Omental fat pad (tissue), 4 donors: ENCODE measurements around the gene LLPH. TPM values are rescaled to one million over a fixed set of nuclear protein-coding genes. Genes with fewer than 3 reads are reported as not detected.

Experiments
- ATAC-seq: fragments of 150-250 bp; one replicate; pipeline ENCODE4 v1.9.1; 2016; ENCODE audit warnings: mild to moderate bottlenecking, moderate library complexity; ENCODE audit not compliant: low FRiP score
- DNase-seq: peaks from one replicate; pipeline ENCODE4 v3.0.0-alpha.2; 2019; ENCODE audit warnings: low spot score
- CTCF ChIP-seq, 3 donors: fragments of 450-650 bp; IDR thresholded peaks; one replicate each; pipeline ENCODE4 v1.5.1; 2016 to 2017; ENCODE audit warnings: antibody characterized with exemption in 3 of 3, mild to moderate bottlenecking in 3 of 3, moderate library complexity in 2 of 3
- total RNA-seq, 4 donors: library from RNA; depleted of rRNA; stranded (reverse); fragments of >200 nt; gene quantifications; one replicate each; pipeline ENCODE4 v1.1.0, GENCODE V29; 2016

LLPH gene
- total RNA-seq, 4 donors from 2014 or later, result 6.8 to 10.1 (median 7.6) TPM

- ATAC-seq (no peak), DNase-seq (no peak)
- no peak for TF ChIP-seq CTCF (IDR thresholded peaks at IDR 0.05)
Measured at GRCh38 chr12:66083766-66084165, 46.8 kb downstream of the LLPH start.

DNA sequence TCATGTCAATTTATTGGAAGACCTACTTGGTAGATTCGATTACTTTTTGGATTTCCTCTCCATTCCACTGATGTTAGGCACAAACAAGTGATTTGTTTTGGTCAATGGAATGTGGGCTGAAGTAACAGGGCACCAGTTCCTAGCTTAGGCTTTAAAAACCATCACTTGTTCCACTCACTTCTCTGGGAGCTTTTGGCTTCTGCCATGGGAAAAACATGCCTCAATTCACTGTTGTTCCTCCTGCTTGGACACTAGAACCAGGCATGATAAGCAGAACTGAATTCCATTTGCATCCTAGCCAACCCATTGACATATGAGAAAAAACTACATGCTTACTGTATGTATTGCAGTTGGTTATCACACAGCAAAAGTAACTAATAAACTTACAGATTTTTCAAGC is 47.8 kb downstream of the LLPH start:
- DNase-seq (no peak), ATAC-seq (no peak)
- no peak for TF ChIP-seq CTCF (IDR thresholded peaks at IDR 0.05)

DNA sequence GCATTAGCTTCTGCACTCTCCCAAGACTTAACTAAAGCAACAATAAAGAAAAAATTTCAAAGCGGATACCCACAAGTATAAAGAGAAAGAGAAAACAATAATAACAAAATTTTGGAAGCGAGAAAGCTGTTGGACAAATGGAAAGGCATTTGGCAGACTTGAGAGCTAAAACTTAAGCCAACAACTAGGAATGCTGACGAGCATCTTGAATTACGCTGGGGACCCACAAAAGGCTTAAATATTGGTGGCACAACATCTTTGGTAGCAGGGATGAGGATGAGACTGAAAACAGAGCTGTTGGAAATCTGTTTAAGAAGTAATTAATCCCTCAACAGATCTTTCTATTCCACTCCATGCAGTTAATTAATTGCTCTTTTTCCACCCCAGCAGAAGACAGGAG is 49.8 kb downstream of the LLPH start:
- no peak for DNase-seq
- ATAC-seq, result no peak
- TF ChIP-seq CTCF (IDR thresholded peaks at IDR 0.05), result no peak

DNA sequence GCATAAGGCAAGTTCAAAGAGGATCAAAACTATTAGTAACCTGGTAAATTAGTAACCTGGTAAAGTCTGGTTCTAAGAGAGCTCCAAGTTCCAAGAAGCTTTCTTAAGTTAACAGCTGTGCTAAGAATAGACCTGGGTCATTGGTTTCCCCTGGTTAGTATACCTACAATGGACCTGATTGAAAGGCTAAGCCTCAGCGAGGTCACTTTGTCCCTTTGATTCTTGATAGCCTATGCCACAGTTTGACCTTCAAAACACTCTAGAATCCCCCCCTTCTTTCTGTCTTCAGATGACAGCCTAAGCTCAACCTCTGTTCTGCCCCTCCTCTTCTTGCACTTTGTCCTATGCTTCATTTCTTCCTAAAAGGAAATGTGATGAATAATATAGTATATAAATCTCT is 53.0 kb downstream of the LLPH start:
- TF ChIP-seq CTCF (IDR thresholded peaks at IDR 0.05), result no peak
- DNase-seq (no peak), ATAC-seq (no peak)

- DNase-seq, result no peak
- no peak for TF ChIP-seq CTCF (IDR thresholded peaks at IDR 0.05)
- ATAC-seq, result no peak
Measured at GRCh38 chr12:66074561-66074960, 56.0 kb downstream of the LLPH start.

GRCh38 chr12:66072566-66072965 is 58.0 kb downstream of the LLPH start:
- no peak for TF ChIP-seq CTCF (IDR thresholded peaks at IDR 0.05)
- ATAC-seq (no peak), DNase-seq (no peak)

GRCh38 chr12:66072135-66072534 is 58.4 kb downstream of the LLPH start:
- no peak for TF ChIP-seq CTCF (IDR thresholded peaks at IDR 0.05)
- ATAC-seq, result no peak
- no peak for DNase-seq
